Measurements from ENCODE around the gene LRRC8E.

- no peak for TF ChIP-seq CTCF (IDR thresholded peaks at IDR 0.05)
- peak; percentile 4 for TF ChIP-seq POLR2A (IDR thresholded peaks at IDR 0.05)
- no peak for TF ChIP-seq EP300 (IDR thresholded peaks at IDR 0.05; ENCODE audit: low read depth)
- no peak for TF ChIP-seq POLR2AphosphoS5 (IDR thresholded peaks at IDR 0.05)
These were observed 34.6 kb upstream of the LRRC8E start for GRCh38 chr19:7853770-7854128.
